ENCODE measurements around the gene GRIFIN.

DNA sequence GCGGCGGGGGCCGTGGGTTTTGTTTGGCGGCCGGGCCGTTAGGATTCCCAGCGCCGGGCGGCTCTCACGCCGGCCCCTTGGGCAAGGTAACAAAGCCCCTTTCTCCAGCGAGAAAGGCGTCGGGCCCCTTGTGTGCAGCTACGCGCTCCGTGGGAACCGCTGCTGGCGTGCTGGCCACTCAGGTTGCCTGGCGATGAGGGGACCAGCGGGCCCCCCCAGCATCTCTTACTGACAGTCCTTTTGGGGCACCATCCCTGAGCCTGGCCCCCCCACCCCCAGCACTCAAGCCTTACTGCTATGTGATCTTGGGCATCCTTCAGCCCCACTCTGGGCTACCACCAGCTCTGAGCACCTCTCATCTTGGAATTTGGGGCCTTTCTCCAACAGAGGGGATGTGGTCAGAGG, 45.1 kb upstream of the GRIFIN start:
- no peak for TF ChIP-seq CTCF (IDR thresholded peaks at IDR 0.05 in 8 of 11, conservative IDR thresholded peaks at IDR 0.05 in 3 of 11)
- TF ChIP-seq POLR2A (IDR thresholded peaks at IDR 0.05), result no peak
- TF ChIP-seq POLR2AphosphoS5 (IDR thresholded peaks at IDR 0.05), result no peak

Data from spleen (tissue), 7 donors.